DMS 273 treated with DMSO at 0.1 percent for 48 hours (cell line): ENCODE results near the gene MBTD1.
"Not testable (repeated sequence)": the region's sequence is repeated elsewhere in the genome, so short reads cannot be mapped to it uniquely, and the experiment has no call there.

Source experiments
- DNase-seq: peaks from one replicate; lab custom pipeline; 2025; lab: John Stamatoyannopoulos, UW

MBTD1 gene

GRCh38 chr17:51255673-51256072 is 4.2 kb downstream of the MBTD1 start:
- no peak for DNase-seq

DNA sequence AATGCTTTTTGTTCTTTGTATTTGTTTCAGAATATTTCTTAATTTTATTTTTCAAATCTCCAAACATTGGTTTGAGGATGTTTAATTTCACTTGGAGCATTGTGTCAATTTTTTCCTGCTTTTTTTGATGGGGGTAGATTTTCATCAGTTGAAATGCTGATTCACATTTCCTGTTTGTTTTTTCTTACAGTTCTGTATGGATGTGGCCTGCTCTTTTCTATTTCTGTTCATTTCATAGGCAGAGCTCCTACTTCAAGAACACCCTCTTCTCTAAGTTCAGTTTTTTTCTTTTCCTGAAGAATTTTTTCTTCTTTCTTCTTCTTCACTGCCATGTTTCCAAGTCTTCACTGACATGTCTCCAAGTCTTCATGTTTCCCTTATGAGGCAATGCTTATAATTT is 8.8 kb downstream of the MBTD1 start:
- DNase-seq: no peak

- no peak for DNase-seq
These were observed 9.5 kb downstream of the MBTD1 start for GRCh38 chr17:51250314-51250840.

- DNase-seq: no peak
These were observed 14.3 kb downstream of the MBTD1 start for GRCh38 chr17:51245535-51245934.

DNA sequence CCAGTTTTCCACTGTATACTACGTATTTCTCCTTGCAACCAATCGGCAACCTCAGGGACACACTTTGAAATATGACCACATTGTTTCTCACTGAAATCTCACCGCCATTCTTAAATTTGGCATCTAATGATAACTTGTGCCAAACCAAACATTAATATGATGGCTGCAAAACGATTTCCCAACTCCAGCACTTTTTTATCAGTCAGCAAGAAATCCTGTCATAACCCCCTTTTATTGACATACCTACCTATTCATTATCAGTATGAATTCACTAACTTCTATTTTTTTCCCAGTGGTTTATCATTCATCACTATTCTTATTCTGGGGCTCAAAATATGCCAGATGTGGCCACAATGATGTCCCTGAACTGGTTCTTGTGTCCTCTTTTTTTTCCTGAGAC is 15.8 kb downstream of the MBTD1 start:
- no peak for DNase-seq

GRCh38 chr17:51240275-51240674 is 19.6 kb downstream of the MBTD1 start:
- DNase-seq: no peak

DNA sequence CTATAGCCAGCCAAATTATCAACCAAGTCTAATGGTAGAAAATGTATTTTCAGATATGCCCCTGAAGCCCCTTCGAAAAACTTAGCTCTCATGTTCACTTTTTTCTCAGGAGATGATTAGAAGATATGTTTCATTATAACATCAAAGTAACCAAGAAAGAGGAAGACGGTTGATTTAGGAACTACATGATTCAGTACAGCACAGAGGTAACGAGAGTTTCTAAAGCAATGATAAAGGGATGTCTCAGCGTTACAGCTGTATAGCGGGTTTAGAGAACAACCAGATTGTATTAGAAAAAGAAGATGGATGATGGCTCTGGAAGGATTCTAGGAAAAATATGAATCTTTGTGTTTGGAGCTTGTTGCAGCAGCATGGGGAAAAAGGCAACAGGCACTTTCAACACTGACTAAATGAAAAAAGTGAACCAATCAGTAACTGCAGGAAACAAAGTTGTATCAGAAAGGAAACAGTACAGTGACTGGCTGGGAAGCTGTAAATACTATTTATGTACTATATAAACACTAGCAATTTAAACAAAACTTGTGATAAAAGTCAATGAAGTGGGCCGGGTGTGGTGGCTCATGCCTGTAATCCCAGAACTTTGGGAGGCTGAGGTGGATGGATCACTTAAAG is 21.5 kb downstream of the MBTD1 start:
- DNase-seq: no peak

DNA sequence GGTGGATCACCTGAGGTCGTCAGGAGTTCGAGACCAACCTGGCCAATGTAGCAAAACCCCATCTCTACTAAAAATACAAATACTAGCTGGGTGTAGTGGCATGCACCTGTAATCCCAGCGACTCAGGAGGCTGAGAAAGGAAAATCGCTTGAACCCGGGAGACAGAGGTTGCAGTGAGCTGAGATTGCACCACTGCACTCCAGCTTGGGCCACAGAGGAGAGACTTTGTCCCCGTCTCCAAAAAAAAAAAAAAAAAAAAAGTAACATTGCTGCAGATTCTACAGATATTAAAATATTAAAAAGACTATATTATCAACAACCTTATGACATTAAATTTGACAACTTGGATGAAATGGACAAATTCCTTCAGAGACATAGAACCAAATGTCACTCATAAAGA is 25.7 kb downstream of the MBTD1 start:
- DNase-seq: no peak

GRCh38 chr17:51231999-51232398 is 27.9 kb downstream of the MBTD1 start:
- DNase-seq: no peak

DNA sequence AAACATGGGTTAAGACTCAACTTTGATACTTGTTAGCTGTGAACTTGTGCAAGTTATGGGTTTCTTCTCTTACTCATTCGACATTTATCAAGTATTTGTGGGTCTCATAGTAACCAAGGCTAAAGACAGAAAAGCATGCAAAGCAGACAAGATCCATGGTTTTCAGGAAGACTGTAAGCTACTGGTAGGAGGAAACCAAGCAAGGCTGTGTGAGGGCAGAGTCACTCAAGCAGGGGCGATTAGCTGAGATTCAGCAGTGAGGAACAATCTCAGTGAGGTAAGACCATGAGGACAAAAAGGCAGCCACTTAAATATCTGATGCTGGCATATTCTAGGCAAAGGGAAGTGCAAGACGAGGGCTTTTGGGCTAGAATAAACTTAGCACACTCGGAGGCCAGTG is 29.5 kb downstream of the MBTD1 start:
- DNase-seq: no peak

DNA sequence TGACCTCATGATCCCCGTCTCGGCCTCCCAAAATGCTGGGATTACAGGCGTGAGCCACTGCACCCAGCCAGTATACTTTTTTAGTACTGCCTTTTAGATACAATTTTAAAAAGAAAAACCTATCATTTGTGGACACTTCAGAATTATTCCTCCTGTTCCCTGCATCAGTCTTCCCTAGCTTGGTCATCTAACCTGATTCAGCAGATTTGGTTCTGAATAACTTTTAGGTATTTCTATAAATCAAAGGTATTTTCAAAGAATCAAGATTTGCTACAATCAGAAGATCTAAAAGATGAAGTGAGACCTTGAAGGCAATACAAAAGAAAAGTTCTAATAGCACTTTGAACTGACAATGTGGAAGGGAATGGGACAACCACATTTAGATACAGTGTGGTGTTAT is 30.0 kb downstream of the MBTD1 start:
- DNase-seq: no peak

DNA sequence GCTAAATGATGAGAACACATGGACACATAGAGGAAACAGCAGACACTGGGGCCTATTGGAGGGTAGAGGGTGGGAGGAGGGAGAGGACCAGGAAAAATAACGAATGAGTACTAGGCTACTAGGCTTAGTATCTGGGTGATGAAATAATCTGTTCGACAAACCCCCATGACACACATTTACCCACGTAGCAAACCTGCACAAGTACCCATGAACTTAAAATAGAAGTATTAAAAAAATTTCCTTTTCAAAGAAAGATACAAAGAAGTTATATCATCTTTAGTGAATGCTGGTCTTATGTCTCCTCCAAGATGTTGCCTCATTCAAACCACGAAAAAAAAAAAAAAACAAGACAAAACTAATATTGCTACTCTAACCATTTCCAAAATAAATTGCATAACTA is 31.7 kb downstream of the MBTD1 start:
- no peak for DNase-seq

DNA sequence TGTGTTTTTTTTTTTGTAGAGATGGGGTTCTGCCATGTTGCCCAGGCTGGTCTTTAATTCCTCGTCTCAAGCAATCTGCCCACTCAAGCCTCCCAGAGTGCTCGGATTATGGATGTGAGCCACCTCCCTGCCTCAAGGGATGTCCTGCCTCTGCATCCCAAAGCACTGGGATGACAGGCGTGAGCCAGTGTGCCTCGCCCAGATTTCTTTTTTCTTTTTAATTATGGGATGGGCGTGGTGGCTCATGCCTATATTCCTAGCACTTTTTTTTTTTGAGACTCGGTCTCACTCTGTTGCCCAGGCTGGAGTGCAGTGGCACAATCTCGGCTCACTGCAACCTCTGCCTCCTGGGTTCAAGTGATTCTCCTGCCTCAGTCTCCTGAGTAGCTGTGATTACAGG is 34.3 kb downstream of the MBTD1 start:
- not testable (repeated sequence) for DNase-seq

GRCh38 chr17:51224402-51225262 is 35.2 kb downstream of the MBTD1 start:
- no peak for DNase-seq

- DNase-seq: no peak
These were observed 38.5 kb downstream of the MBTD1 start for GRCh38 chr17:51221322-51221721.

DNA sequence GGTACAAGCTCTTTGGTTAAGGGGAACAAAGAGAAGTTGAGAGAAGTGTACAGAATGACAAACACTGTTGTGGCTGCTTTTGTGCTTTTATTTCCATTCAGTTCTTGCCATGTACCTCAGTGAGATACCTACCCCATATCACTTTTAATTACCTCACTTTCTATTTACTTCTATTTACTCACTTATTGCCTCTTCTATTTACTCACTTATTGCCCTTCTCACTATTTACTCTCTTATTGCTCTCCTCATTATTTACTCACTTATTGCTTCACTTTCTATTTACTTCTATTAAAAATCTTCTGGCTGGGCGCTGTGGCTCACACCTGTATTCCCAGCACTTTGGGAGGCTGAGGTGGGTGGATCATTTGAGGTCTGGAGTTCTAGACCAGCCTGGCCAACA is 41.9 kb downstream of the MBTD1 start:
- DNase-seq: no peak

GRCh38 chr17:51214920-51215319 is 44.9 kb downstream of the MBTD1 start:
- no peak for DNase-seq

- no peak for DNase-seq
These were observed 56.0 kb downstream of the MBTD1 start for GRCh38 chr17:51203838-51204237.

DNA sequence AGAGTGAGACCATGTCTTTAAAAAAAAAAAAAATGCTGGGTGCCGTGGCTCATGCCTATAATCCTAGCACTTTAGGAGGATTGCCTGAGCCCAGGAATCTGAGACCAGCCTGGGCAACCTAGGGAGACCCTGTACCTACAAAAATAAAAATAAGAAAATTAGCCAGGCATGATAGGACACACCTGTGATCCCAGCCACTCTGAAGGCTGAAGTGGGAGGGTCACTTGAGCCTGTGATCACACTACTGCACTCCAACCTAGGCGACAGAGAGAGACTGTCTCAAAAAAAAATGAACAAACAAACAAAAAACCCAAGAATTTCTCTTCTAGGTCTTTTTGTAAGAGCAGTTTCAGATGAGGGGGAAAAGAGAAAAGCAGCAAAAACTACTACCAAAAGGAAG is 59.0 kb downstream of the MBTD1 start:
- no peak for DNase-seq

DNA sequence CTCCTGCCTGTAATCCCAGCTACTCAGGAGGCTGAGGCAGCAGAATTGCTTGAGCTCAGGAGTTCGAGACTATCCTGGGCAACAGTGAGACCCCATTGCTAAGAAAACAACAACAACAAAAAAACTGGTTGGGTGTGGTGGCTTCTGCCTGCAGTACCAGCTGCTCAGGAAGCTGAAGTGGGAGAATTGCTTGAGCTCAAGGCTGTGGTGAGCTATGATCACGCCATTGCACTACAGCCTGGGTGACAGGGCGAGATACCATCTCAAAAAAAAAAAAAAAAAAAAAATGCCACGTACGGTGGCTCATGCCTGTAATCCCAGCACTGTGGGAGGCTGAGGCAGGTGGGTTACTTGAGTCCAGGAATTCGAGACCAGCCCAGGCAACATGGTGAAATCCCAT is 59.6 kb downstream of the MBTD1 start:
- DNase-seq: no peak

- no peak for DNase-seq
These were observed 62.1 kb downstream of the MBTD1 start for GRCh38 chr17:51197754-51198153.

GRCh38 chr17:51191895-51192294 is 68.0 kb downstream of the MBTD1 start:
- no peak for DNase-seq

DNA sequence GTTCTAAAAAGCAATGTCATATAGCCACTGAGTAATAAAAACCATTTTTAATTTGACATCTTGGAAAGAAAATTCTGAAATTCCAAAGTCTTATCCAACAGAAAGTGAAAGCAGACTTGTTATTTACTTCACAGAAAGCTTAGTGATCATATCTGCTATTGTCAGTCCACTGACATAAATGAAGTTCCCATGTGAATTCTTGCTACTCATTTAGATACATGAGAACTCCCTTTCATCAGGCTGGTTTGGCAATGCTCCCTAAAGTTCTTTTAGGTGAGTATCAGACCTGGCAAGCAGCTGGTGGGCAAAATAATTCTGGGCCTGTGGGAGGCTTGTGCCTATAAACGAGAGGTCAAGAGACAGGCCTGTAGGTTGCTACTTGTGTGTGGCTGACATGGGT is 70.2 kb downstream of the MBTD1 start:
- no peak for DNase-seq

DNA sequence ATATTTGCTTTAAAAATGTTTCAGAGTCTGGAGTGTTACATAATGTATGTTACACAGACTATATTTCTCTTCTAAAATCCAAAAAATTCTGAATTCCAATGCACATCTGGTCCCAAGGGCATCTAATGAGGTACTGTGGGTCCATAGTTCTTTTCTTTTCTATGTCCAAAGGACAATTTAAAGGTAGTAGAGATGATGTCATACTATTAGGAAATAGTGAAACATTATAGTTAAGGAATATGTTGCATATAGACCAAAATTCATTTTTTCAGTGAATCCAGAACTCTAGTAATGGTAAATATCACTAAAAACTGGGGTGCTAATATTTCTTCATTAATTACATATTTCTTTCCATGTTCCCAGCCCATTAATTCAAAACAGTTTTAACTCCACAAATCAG is 70.7 kb downstream of the MBTD1 start:
- DNase-seq: no peak
